ENCODE measurements around the gene ALDH3B1. TPM values are rescaled to one million over a fixed set of nuclear protein-coding genes. Genes with fewer than 3 reads are reported as not detected.
A peak's percentile ranks its signal among the peaks of the same experiment; 100 is the strongest.

Gene ALDH3B1
- total and polyA plus RNA-seq, 9 of the 15 experiments (the other 6 are each of a cell fraction or from before 2014, with no cell fraction given) = 0.01 to 0.35 (median 0.07) TPM; not detected in 2

DNA sequence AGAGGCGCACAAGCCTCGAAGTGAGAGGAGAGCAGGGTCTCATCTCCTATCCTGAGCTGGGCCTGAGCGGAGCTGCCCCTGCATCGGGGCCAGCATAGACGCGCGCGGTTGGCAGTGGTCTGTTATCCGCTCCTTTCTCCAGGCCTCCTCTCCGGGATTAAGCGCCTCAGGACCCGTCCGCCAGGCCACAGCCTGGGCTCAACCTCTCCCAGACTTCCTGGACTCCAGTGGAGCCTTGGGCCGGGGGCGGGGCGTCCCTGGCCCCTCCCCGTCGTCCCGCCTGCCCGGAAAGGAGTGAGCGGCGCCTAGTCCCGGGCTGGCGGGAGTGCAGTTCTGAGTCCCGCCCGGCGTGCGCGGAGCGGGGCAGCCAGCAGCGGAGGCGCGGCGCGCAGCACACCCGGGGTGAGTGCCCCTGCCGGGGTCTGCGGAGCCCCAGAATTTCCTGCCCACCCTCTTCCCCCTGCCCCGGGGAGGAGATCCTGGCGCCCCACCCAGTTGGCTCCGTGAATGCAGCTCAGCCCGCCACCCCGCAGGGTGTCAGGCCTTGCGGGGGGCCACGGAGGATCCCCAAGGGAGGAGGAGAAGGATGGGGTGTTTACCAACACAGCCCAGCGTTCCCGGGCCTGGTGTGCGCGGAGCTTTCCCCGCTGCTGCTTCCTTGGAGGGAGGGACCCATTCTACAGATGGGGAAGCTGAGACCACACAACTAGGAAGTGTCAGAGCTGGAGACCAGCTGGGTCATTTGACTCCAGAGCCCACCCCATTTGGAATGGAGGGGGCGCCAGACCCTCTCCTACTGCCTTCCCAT is 28.8 kb downstream of the ALDH3B1 start, which contains the start of gene TCIRG1 (continued):
- TF ChIP-seq KDM2B (CRISPR knock-in tag; IDR thresholded peaks at IDR 0.05) (0 out of 2 replicates have a peak, but pooled peaks have one; percentile 46), ELF1 (tag; IDR thresholded peaks at IDR 0.05) (peak; percentile 78), ZNF263 (CRISPR knock-in tag; IDR thresholded peaks at IDR 0.05; ENCODE audit: borderline replicate concordance) (no peak), SIRT6 (IDR thresholded peaks at IDR 0.05; ENCODE audit: low read depth, low read length) (no peak), SIX5 (IDR thresholded peaks at IDR 0.05; ENCODE audit: borderline replicate concordance in 1 of 2, insufficient read depth in 1 of 2, low read depth in 1 of 2, low read length in 2 of 2) (no peak), XRCC4 (IDR thresholded peaks at IDR 0.05; ENCODE audit: extremely low read depth, insufficient read depth, insufficient read length) (no peak), BACH1 (tag; IDR thresholded peaks at IDR 0.05) (no peak), MTA2 (IDR thresholded peaks at IDR 0.05; ENCODE audit: low read depth) (no peak), TBL1XR1 (IDR thresholded peaks at IDR 0.05; ENCODE audit: low read length in 2 of 2) (no peak), ERF (CRISPR knock-in tag; IDR thresholded peaks at IDR 0.05) (no peak), ZNF395 (CRISPR knock-in tag; IDR thresholded peaks at IDR 0.05) (no peak), ZNF143 (CRISPR knock-in tag; IDR thresholded peaks at IDR 0.05) (no peak), ZNF639 (CRISPR knock-in tag; conservative IDR thresholded peaks at IDR 0.05 in 1 of 2, IDR thresholded peaks at IDR 0.05 in 1 of 2) (0 out of 4 replicates have a peak, but pooled peaks of 1 of the 2 experiments have one; percentile 37), SMARCA5 (IDR thresholded peaks at IDR 0.05) (peak; percentile 98), ARNT (IDR thresholded peaks at IDR 0.05) (0 out of 4 replicates have a peak, but pooled peaks of 1 of the 2 experiments have one; percentile 55), IRF2 (CRISPR knock-in tag; IDR thresholded peaks at IDR 0.05) (no peak), CLOCK (CRISPR knock-in tag; IDR thresholded peaks at IDR 0.05; ENCODE audit: borderline replicate concordance) (no peak), POLR2H (tag; IDR thresholded peaks at IDR 0.05; ENCODE audit: low read depth) (no peak; the same call in 1 of the 2 replicates), ZBTB34 (CRISPR knock-in tag; IDR thresholded peaks at IDR 0.05) (no peak), FIP1L1 (IDR thresholded peaks at IDR 0.05; ENCODE audit: low read depth, low read length, poor library complexity, severe bottlenecking) (peak; percentile 58)

All from K562 (cell line).